WTC11 (cell line): ENCODE measurements around the gene FAM89B.

Source experiments
- CTCF ChIP-seq: fragments of 200-600 bp; IDR thresholded peaks from 2 replicates; pipeline ENCODE4 v1.8.0; 2022; ENCODE audit warnings: antibody characterized with exemption
- FOXJ3 ChIP-seq: sonication (generic); formaldehyde crosslinking; IDR thresholded peaks from 2 replicates; pipeline ENCODE4 v1.9.0; 2021; ENCODE audit warnings: missing genetic modification reagents, mild to moderate bottlenecking, borderline replicate concordance
- JAZF1 ChIP-seq: fragments of 250-450 bp; sonication (Bioruptor Pico); IDR thresholded peaks from 2 replicates; pipeline ENCODE4 v1.9.0; 2021; ENCODE audit warnings: moderate library complexity, mild to moderate bottlenecking, inconsistent platforms
- SMAD4 ChIP-seq: sonication (generic); formaldehyde crosslinking; IDR thresholded peaks from 2 replicates; pipeline ENCODE4 v1.8.0; 2022; ENCODE audit warnings: mild to moderate bottlenecking, missing genetic modification reagents
- SP1 ChIP-seq: sonication (generic); formaldehyde crosslinking; conservative IDR thresholded peaks from 2 replicates; pipeline ENCODE4 v1.8.1; 2022; ENCODE audit warnings: missing genetic modification reagents
- ZNF263 ChIP-seq: sonication (generic); formaldehyde crosslinking; IDR thresholded peaks from 2 replicates; pipeline ENCODE4 v1.8.1; 2022; ENCODE audit warnings: low read depth, mild to moderate bottlenecking, moderate library complexity, missing genetic modification reagents

GRCh38 chr11:65583589-65583988, 11.3 kb downstream of the FAM89B start:
- TF ChIP-seq CTCF, result no peak
- TF ChIP-seq SMAD4, result no peak
- TF ChIP-seq ZNF263 (CRISPR knock-in tag), result no peak
- no peak for TF ChIP-seq SP1 (CRISPR knock-in tag)
- no peak for TF ChIP-seq FOXJ3
- no peak for TF ChIP-seq JAZF1
